ENCODE measurements around the gene MKNK2.
"Not testable (repeated sequence)": the region's sequence is repeated elsewhere in the genome, so short reads cannot be mapped to it uniquely, and the experiment has no call there.

MKNK2 gene

GRCh38 chr19:1989513-1990229, 61.4 kb downstream of the MKNK2 start:
- DNase-seq (ENCODE audit: low read depth, low spot score) = no peak
- no peak overlapping the region for H3K4me3 ChIP-seq (ENCODE audit: low read depth, low read length)
- TF ChIP-seq CTCF (IDR thresholded peaks at IDR 0.05; ENCODE audit: low read depth, low read length) = no peak
- in situ Hi-C loops (cut with HindIII; ENCODE audit: low sequenced_read_pairs) = no loop called here

DNA sequence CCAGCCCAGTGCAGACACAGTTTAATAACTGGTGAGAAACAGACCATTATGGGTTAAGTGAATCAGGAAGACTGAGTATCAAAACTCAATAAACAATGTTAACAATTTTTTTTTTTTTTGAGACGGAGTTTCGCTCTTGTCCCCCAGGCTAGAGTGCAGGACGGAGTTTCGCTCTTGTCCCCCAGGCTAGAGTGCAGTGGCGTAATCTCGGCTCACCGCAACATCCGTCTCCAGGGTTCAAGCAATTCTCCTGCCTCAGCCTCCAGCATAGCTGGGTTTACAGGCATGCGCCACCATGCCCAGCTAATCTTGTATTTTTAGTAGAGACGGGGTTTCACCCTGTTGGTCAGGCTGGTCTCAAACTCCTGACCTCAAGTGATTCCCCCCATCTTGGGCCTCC, 62.6 kb downstream of the MKNK2 start:
- H3K4me3 ChIP-seq (ENCODE audit: low read depth, low read length); DNase-seq (ENCODE audit: low read depth, low spot score); in situ Hi-C loops (cut with HindIII; ENCODE audit: low sequenced_read_pairs): not testable (repeated sequence)
